GM21737 (cell line): ENCODE data around the gene TSPEAR.
"Not testable (repeated sequence)": the region's sequence is repeated elsewhere in the genome, so short reads cannot be mapped to it uniquely, and the experiment has no call there.

Experiments used
- ATAC-seq: cut with Tn5 transposase; IDR thresholded peaks from one replicate; pipeline ENCODE4 v1.9.1; 2021; ENCODE audit warnings: mild to moderate bottlenecking, moderate library complexity; ENCODE audit not compliant: unreplicated experiment

TSPEAR gene

DNA sequence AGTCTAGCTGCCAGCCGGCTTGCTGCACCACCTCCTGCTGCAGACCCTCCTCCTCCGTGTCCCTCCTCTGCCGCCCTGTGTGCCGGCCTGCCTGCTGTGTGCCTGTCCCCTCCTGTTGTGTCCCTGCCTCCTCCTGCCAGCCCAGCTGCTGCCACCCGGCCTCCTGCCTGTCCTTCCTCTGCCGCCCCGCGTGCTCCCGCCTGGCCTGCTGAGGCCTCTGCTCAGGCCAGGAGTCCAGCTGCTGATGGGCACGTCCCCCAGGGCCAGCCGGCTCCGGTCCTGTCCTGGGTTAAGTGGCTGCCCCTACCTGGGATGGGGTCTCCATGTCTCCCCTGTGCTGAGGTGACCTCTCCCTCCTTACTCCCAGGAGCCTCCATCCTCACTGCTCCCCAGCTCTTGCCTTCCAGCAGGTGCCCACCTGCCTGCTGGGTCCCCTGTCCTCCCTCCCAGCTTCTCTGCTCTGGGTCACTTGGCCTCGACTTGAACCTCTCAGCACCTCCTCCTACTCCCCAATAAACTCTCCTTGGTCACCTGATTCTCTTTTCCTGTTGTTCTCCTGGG lies 98.6 kb downstream of the TSPEAR start:
- no peak for ATAC-seq

- ATAC-seq, result no peak
Measured at GRCh38 chr21:44612029-44612486, 99.3 kb downstream of the TSPEAR start, which contains the start of gene KRTAP10-8. Gene KRTAP10-8, plus strand, starts transcription at chr21:44612079. Its CDS starts 22 bp downstream, at chr21:44612101.

DNA sequence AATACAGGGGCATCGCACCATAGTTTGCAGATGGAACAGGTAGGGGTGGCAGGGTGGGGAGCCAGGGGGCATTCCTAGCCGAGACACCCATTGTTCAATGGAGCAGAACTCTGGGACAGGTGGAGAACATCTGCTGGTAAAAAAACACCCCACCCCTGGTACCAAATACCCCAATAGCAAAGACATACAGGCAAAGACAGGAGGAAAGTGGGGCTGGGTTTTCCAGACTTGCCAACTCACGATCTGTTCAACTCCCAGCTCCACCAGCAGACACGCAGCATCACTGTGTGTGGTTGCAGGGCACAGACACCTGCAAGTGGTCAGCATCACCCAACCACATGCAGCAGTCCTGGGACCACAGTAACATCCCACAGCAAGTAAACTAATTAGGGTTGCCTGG lies 99.8 kb downstream of the TSPEAR start:
- no peak for ATAC-seq

DNA sequence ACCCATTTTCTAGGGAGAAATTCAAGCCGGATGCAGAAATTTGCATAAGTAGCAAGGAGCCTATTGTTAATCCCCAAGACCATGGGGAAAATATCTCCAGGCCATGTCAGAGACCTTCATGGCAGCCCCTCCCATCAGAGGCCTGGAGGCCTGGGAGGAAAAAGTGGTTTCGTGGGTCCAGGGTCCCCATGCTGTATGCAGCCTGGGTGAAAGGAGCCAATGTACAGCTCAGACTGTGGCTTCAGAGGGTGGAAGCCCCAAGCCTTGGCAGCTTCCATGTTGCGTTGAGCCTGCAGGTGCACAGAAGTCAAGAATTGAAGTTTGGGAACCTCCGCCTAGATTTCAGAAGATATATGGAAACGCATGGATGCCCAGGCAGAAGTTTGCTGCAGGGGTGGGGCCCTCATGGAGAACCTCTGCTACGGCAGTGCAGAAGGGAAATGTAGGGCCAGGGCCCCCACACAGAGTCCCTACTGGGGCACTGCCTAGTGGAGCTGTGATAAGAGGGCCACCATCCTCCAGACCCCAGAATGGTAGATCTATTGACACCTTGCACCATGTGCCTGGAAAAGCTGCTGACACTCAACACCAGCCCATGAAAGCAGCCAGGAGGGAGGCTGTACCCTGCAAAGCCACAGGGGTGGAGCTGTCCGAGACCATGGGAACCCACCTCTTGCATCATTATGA lies 101.1 kb downstream of the TSPEAR start:
- ATAC-seq, result not testable (repeated sequence)

DNA sequence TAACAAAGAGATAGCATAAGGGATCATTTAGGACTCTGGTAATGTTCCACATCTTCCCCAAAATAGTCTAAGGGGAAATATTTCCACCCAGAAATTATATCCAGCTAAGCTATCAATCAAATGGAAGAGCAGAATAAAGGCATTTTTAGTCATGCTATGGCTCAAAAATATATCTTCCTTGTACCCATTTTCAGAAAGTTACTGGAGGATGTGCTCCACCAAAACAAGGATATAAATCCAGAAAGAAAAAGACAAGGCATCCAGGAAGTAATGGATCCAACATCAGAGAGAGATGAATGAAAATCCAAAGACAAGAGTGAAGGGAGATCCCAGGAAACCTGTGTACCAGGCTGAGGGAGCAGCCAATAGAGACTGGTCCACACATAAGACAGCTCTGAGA lies 102.2 kb downstream of the TSPEAR start:
- no peak for ATAC-seq

DNA sequence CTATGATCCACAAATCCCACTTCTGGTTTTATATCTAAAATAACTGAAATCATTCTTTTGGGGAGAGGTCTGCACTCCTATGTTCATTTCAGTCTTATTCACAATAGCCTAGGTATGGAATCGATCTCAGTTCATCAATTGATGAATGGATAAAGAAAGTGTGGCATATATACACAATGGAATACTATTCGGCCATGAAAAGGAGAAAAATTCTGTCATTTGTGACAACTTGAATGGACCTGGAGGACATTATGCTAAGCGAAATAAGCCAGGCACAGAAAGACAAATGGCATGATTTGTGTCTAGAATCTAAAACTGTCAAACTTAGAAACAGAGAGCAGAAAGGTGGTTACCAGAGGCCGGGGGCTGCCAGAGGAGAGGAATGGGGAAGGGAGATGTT lies 104.9 kb downstream of the TSPEAR start:
- ATAC-seq, result no peak

DNA sequence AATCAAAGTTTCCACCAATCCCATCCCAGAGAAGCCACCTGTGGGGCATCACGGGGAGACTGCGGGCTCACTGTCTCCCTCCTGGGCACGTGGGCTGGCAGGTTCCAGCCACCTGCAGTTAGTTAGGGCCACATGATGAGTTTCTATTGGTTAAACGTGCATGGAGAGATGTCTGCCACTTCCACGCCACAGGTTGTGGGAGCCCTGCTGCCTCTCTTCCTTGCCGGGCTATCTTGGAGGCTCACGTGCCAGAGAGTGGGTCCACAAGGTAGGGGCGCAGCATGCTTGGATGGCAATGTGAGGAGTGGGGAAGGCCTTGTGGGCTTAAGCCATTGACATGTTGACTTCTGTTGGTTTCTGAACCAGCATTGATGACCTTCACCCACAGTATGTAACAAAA lies 107.5 kb downstream of the TSPEAR start:
- ATAC-seq, result no peak

DNA sequence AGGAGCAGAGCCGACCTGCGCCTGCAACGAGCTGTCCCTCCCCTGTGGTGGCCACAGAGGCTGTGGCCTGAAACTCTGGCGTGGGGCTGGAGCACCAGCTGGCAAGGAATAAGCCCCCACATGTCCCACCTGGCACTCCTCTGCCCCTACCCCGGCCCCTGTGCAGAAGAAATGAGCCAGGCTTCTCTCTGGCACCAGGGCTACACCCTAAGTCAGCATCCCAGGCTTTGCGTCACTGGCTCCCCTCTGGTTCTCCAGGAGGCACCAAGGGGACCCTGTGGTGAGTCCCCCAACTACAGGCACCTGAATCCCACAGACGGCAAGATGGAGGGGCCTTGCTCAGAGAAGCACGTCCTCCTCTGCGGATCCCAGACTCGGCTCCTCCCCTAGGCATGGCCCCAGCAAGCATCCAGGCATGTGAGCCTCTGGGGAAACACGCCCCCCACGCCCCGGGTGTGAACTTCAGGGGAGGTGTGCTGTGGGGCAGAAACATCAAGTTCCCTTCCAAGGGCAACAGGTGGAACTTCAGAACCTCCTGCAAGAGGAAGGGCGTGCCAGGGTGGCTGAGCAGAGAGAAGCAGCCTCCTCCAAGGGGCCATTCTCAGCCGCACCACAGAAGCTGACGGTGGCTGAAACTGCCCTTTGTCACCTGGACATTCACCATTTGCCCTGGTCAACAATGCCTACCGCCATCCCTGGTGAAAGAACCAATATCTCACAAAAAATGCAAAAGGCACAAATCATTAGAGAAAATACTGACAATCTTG lies 108.1 kb downstream of the TSPEAR start:
- ATAC-seq, result no peak

DNA sequence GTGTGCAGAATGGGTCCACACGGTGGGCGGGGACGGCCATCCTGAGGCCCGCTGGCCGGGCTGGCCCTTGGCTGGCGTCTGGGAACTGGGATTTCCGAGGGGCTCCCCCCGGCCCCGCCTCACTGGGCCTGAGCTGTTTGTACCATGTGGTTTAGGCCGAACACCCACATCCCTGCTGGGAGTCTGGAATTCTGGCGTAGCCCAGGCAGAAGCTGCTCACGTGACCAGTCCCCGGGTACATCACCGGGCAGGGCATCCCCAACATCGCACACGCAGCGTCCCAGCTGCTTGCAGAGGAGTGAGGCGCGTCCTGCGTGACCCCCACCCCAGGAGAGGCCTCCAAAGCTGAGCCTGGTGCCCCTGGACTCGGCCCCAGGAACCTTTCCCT lies 108.9 kb downstream of the TSPEAR start:
- no peak for ATAC-seq

DNA sequence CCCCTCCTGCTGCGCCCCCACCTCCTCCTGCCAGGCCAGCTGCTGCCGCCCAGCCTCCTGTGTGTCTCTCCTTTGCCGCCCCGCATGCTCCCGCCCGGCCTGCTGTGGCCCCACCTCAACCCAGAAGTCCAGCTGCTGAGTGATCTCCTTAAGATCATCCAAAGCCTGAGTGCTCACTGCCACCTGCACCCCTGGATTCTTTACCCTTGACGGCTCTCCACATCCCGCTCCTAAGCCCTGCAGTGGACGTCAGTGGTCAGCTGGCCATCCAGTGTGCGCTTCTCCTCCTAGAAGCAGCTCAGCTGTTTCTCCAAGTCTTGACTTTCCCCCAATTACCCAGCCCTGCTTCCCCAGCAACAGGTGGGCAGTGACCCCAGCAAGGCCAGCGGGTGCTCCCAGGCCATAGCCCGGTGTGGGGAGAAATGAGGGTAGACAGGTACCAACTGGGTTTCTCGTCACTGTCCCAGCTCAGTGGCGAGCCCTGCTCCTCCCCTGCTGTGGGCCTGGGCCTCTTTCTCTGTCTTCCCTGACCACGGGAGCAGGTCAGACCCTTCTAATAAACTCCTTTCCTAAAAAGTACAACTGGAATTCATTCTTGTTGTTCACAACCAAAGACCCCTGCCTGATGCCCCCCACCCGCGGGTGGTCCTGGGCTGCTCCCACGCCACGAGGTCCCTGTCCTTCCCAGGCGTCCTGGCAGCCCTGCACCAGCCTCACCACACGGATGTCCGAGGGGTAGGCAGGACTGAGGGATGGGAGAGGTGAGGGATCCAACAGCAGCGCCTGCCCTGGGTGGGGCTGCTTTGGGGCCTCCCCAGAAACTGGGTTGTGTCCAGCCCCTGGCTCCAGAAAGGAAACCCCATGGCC lies 109.5 kb downstream of the TSPEAR start:
- ATAC-seq, result no peak

GRCh38 chr21:44601091-44601490 lies 110.3 kb downstream of the TSPEAR start:
- not testable (repeated sequence) for ATAC-seq

DNA sequence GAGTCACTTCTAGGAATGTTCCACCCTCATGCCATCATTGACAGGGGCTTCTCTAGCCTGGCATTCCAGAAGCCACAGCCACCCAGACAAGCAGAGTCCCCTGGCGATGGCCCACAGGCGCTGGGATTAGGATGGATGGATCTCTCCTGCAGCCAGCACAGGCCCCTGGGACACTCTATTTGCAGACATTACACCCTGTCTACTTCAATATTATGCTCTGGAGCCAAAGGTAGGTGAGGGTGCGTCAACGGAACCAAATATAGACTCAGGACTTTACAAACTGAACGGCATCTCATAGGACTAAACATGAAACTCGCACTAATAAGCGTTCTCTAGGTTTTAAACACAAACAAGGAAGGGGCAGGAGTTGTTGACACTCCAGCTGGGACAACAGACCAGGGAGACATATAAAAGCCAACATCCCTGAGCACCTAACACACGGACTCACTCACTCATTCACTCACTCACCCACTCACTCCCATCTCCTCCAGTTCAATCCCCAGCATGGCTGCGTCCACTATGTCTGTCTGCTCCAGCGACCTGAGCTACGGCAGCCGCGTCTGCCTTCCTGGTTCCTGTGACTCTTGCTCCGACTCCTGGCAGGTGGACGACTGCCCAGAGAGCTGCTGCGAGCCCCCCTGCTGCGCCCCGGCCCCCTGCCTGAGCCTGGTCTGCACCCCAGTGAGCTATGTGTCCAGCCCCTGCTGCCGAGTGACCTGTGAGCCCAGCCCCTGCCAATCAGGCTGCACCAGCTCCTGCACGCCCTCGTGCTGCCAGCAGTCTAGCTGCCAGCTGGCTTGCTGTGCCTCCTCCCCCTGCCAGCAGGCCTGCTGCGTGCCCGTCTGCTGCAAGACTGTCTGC lies 111.0 kb downstream of the TSPEAR start, which contains the start of gene KRTAP10-7:
Gene KRTAP10-7, plus strand, starts transcription at position 480 of the 861 bp plus-strand sequence. Its CDS starts 25 bp downstream, at position 505.
- ATAC-seq, result not testable (repeated sequence)

DNA sequence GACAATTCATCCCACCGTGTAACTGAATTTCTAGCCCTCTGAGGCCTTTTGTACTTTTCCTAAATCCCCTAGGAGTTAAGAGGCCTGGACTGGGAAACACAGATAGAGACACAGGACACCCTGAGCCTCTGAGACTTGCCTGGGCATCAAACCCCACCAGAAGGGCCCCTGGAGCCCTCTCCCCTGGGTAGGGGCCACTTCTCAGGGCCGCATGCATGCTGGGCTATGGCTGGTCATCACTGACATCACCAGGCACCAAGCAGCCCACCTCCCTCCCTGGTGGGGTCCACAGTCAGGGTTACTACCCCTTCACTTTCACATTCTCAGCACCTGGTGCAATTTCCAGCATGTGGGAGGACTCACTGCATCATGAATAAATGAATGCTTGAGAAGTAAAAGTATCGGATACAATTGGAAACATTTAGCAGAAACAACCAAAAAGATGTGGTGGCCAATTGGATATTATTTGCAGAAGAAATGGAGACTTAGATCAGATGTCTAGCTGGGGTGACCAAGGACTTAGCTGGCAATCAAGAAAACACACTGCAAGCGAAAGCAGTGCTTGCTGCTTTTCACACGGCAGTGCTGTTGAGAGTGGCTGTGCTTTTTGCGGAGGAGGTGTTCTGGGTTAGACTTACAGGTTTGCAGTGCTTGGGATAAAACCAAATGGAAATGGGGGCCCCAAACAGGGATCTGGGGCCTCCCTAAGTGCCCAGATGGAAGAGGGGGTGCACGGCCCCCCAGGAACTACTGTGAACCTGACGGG lies 111.9 kb downstream of the TSPEAR start:
- ATAC-seq, result no peak

DNA sequence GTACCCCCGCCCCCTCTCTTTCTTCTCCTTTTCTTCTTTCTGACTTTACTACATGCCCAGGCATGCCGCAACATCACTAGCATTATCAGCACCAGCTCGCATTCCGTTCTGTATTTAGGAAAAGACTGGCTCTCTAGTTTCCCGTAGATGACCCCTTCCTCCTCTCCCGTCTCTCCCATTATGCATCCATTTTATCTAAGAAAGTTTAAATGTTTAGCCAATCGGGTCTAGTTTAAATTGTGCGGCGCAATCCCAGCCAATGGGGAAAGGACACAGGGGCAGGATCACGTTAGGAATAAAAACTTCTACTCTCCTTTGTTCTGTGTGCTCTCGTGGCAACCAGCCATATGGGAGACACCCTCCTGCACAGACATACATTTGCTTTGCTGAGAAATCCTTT lies 113.3 kb downstream of the TSPEAR start:
- ATAC-seq, result no peak

DNA sequence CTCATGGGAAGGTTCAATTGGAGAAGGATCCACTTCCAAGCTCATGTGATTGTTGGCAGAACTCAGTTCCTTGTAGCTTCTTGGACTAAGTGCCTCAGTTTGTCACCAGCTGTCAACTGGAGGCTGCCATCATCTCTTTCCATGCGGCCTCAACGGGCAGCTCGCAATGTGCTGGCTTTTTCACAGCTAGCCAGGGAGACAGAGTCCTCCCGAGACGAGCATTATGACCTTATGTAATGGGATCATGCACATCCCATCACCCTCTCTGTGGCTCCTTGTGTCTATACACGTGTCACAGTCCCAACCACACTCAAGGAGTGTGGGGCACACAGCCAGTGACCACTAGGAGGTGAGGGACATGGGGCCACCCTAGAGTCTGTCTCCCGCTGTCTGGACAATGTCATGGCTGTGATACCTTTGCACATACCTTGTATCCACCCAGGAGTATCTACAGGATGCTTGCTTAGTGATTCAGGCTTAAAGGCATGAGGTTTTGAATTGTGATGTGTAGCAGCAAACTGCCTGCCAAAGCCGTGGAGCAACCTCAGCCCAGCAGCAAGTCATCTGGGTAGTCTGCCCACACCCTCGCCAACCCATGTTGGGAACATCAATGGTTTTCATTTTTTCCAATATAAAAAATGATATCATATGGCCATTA lies 115.2 kb downstream of the TSPEAR start:
- ATAC-seq, result no peak

DNA sequence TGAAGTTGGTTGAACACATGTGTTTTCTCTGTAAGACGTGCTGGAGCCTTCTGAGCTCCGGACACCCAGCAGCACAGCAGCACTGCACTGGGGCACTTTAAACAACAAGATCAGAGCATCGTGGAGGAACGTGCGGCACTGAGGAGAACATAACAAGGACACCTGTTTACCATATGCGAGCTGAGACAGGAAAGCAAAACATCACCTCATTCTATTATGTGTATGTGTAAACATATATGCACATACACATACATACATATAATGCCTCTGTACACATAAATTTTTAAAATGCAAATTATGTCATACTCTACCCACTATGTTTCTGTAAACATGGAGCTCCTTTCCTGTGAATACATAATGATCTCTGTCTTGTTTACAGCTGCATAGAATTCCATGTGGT lies 115.8 kb downstream of the TSPEAR start:
- ATAC-seq, result no peak

- ATAC-seq, result no peak
Measured at GRCh38 chr21:44594406-44594916, 116.9 kb downstream of the TSPEAR start.

DNA sequence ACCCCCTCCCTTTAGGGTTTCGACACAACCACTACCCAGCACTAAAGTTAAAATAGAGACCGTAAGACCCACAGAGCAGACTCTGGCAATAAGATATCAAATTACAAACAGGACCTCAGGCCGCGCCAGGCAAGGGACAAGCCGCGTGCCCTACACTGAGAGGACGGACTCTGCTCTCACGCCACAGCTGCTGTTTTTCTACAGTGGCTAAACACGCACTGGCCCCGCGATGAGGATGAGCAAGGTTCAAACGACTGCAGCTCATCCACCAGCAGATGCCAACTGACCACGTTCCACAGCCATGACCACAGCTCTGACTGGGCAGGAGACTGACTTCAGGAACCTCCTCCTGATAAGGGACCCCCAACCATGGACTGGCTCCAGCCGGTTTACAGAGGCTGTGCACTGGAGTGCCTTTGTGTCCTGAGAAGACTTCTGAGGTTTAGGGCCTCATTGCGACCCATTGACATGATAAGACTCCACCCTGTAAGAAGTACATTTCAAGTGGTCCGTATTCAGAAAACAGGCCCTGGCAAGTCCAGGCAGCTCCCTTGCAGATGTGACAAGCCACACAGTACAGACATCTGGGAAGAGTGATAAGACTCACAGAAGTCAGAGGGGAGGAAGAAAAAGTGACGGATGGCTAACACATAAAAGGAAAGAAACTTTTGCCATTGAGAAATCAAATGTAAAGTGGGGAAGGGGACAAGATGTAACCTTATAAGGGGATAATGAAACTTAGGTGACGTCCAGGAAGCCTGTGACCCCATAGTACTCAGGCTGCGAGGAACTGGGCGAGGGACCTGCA lies 117.6 kb downstream of the TSPEAR start:
- ATAC-seq, result no peak
